ENCODE data around the gene FREM1.

The FREM1 gene

DNA sequence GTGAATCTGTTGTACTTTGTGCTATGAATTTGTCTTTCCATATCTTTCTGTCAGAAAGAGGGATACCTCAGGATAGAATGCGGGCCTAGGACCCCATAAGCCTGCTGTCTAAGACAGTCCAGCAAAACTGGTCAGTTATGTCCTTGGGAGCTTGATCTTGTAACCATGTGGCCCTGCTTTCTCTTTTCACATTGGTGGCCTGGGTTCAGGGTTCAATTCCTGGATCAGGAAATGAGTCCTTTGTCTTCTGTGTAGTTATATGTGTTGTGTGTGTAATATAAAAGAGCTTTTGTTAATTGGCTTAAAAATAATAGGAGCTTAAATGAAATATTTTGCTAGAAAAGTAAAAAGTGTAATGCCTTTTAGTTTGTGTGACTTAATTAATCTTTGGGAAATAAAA, 16.9 kb downstream of the FREM1 start:
- TF ChIP-seq, protein P1, sequence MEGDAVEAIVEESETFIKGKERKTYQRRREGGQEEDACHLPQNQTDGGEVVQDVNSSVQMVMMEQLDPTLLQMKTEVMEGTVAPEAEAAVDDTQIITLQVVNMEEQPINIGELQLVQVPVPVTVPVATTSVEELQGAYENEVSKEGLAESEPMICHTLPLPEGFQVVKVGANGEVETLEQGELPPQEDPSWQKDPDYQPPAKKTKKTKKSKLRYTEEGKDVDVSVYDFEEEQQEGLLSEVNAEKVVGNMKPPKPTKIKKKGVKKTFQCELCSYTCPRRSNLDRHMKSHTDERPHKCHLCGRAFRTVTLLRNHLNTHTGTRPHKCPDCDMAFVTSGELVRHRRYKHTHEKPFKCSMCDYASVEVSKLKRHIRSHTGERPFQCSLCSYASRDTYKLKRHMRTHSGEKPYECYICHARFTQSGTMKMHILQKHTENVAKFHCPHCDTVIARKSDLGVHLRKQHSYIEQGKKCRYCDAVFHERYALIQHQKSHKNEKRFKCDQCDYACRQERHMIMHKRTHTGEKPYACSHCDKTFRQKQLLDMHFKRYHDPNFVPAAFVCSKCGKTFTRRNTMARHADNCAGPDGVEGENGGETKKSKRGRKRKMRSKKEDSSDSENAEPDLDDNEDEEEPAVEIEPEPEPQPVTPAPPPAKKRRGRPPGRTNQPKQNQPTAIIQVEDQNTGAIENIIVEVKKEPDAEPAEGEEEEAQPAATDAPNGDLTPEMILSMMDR (IDR thresholded peaks at IDR 0.05; ENCODE audit: low read depth, low read length, missing control alignments): no peak
- DNase-seq: no peak
- Histone ChIP-seq H3K4me3 (ENCODE audit: low read depth, low read length) (no peak overlapping the region), H3K36me3 (replicated peaks) (no peaks in the 10 kb centered on the region), H3K27ac (no peak overlapping the region), H3K27me3 (replicated peaks) (no peaks in the 10 kb centered on the region)
- in situ Hi-C loops (cut with HindIII; ENCODE audit: low pct_ligation_motif_present, low sequenced_read_pairs): no loop called here

GRCh38 chr9:14891332-14891731, 18.9 kb downstream of the FREM1 start:
- TF ChIP-seq, protein P1 (IDR thresholded peaks at IDR 0.05; ENCODE audit: low read depth, low read length, missing control alignments): no peak
- no peak overlapping the region for H3K27ac ChIP-seq
- in situ Hi-C loops (cut with HindIII; ENCODE audit: low pct_ligation_motif_present, low sequenced_read_pairs): no loop called here
- no peak overlapping the region for H3K4me3 ChIP-seq (ENCODE audit: low read depth, low read length)
- no peaks in the 10 kb centered on the region for H3K27me3 ChIP-seq (replicated peaks)
- no peak for DNase-seq
- H3K36me3 ChIP-seq (replicated peaks): no peaks in the 10 kb centered on the region

- H3K36me3 ChIP-seq (replicated peaks): no peaks in the 10 kb centered on the region
- TF ChIP-seq, protein P1 (IDR thresholded peaks at IDR 0.05; ENCODE audit: low read depth, low read length, missing control alignments): no peak
- no peak overlapping the region for H3K27ac ChIP-seq
- DNase-seq: no peak
- in situ Hi-C loops (cut with HindIII; ENCODE audit: low pct_ligation_motif_present, low sequenced_read_pairs): no loop called here
- no peaks in the 10 kb centered on the region for H3K27me3 ChIP-seq (replicated peaks)
- H3K4me3 ChIP-seq (ENCODE audit: low read depth, low read length): no peak overlapping the region
Measured at GRCh38 chr9:14889451-14889850, 20.8 kb downstream of the FREM1 start.

- Histone ChIP-seq H3K27ac (no peak overlapping the region), H3K36me3 (replicated peaks) (no peaks in the 10 kb centered on the region), H3K4me3 (ENCODE audit: low read depth, low read length) (no peak overlapping the region), H3K27me3 (replicated peaks) (no peaks in the 10 kb centered on the region)
- TF ChIP-seq, protein P1 (IDR thresholded peaks at IDR 0.05; ENCODE audit: low read depth, low read length, missing control alignments): no peak
- no peak for DNase-seq
- in situ Hi-C loops (cut with HindIII; ENCODE audit: low pct_ligation_motif_present, low sequenced_read_pairs): no loop called here
Measured at GRCh38 chr9:14888875-14889274, 21.4 kb downstream of the FREM1 start.

DNA sequence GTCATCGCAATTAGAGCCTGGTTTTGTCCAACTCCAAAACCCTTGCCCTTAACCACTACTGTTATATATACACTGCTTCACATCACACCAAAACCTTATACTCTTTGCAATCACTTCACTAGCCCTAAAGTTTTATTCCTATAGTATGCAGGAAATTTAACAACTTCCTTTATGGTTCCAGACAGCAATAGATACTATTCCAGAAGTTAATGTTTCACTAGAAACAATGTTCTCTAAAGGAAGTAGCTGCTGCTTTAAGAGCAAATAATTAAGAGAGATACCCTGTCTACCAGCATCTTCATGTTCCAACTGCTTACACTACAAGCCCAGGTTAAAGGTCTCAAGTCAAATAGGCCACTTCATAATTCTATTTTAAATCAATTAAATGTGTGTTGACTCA, 22.0 kb downstream of the FREM1 start:
- TF ChIP-seq, protein P1 (IDR thresholded peaks at IDR 0.05; ENCODE audit: low read depth, low read length, missing control alignments): no peak
- in situ Hi-C loops (cut with HindIII; ENCODE audit: low pct_ligation_motif_present, low sequenced_read_pairs): no loop called here

GRCh38 chr9:14887149-14887548, 23.1 kb downstream of the FREM1 start:
- H3K27me3 ChIP-seq (replicated peaks): no peaks in the 10 kb centered on the region
- in situ Hi-C loops (cut with HindIII; ENCODE audit: low pct_ligation_motif_present, low sequenced_read_pairs): no loop called here
- H3K27ac ChIP-seq: no peak overlapping the region
- no peak overlapping the region for H3K4me3 ChIP-seq (ENCODE audit: low read depth, low read length)
- TF ChIP-seq, protein P1 (IDR thresholded peaks at IDR 0.05; ENCODE audit: low read depth, low read length, missing control alignments): no peak
- no peak for DNase-seq
- H3K36me3 ChIP-seq (replicated peaks): no peaks in the 10 kb centered on the region

More for the DNA sequence above, 22.0 kb downstream of the FREM1 start:
- Histone ChIP-seq H3K27me3 (replicated peaks) (no peaks in the 10 kb centered on the region), H3K36me3 (replicated peaks) (no peaks in the 10 kb centered on the region), H3K27ac (no peak overlapping the region), H3K4me3 (ENCODE audit: low read depth, low read length) (no peak overlapping the region)
- no peak for DNase-seq

All from brain microvascular endothelial cell (primary cell).